GM21737 (cell line): ENCODE results near the gene C5orf46.
"Not testable (repeated sequence)": the region's sequence is repeated elsewhere in the genome, so short reads cannot be mapped to it uniquely, and the experiment has no call there.

ENCODE experiments used
- ATAC-seq: cut with Tn5 transposase; IDR thresholded peaks from one replicate; pipeline ENCODE4 v1.9.1; 2021; ENCODE audit warnings: mild to moderate bottlenecking, moderate library complexity; ENCODE audit not compliant: unreplicated experiment

The C5orf46 gene

DNA sequence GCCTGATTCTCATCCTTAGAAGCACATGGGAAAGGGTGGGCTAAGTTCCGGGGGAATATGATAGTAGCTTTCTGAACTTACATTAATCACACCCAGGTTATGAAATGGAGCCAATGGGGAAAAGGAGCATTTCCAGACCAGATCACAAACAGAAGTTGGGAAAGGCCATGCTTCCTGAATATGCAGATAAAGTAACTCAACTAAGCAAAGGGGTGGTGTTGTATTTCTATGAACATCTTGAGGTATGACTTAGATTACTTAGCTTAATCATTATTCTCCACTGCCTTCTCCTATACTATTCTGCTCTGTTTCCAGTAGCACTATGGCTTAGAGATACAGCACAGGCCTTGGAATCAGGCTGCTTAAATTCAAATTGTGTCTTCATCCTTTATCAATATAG lies 10.5 kb downstream of the C5orf46 start:
- ATAC-seq = no peak

GRCh38 chr5:147893820-147894219 lies 12.5 kb downstream of the C5orf46 start:
- ATAC-seq = no peak

DNA sequence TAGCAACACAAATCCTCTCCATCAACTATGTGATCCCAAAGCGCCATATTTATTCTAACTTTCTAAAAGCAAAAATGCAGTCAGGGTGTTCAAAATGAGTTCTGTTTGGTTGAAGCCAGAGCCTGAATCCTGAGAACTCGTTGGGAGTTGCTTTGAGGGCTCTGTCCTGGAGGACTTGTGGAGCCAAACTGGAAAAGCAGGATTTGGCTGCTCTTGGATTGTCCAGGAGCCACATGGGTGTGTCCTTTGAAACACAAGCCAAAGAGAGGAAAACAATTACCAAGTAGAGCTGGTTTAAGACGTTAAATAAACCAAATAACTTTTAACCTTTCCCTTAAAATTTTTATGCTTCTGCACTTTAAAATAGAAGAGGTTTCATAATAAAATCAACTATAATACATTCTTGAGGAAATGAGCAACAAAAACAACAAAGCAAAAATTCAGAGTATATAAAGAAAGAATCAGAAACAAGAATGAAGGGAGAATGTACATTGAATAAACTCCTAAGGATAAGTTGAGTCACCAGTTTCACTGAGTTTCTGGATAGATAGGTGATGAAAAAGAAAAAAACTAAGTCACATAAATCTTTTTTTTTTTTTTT lies 13.5 kb downstream of the C5orf46 start:
- no peak for ATAC-seq

- no peak for ATAC-seq
Measured at GRCh38 chr5:147887930-147888329, 18.4 kb downstream of the C5orf46 start.

GRCh38 chr5:147887026-147887627 lies 19.2 kb downstream of the C5orf46 start:
- ATAC-seq = no peak

GRCh38 chr5:147882586-147883313 lies 23.6 kb downstream of the C5orf46 start:
- no peak for ATAC-seq

DNA sequence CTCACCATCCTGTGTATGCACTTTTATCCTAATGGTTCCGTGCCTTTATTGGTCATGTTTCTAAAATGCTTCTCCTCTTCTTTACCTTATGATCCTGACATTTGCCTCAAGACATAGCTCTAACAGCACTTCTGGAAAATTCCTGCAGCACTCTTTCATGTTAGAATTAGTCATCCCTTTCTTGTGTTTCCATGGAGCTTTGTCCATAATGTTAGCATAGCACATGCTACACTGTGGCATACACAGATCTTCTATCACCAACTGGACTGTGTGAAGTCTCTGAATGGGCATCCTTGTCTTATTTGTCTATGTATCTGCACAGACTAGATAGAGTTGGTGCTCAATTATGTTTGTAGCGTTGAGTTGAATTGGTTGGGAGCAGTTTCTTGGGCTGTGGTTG lies 25.9 kb downstream of the C5orf46 start:
- ATAC-seq = no peak

DNA sequence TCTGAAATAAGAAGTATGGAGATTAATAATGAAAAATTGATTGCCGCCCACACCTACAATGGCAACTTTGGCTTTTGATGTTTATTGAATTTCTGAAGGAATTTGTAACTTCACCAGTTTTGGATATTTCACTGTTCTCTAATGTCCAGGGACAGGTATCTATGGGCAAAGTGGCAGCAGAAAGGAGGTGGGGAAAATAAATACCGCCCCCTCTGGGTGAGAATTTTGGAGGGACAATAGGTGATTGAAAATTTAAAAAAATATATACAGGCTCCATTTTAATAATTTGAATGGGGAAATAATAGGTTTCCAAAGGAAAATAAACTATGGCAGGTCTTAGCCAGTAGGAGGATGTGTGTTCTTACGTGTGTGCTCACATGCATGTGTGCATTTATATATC lies 26.6 kb downstream of the C5orf46 start:
- ATAC-seq = no peak

GRCh38 chr5:147878066-147878759 lies 28.1 kb downstream of the C5orf46 start, which contains the start of gene SCGB3A2:
Gene SCGB3A2, plus strand, starts transcription at chr5:147878711. Its CDS starts 93 bp downstream, at chr5:147878804.
- ATAC-seq = no peak

- no peak for ATAC-seq
Measured at GRCh38 chr5:147876626-147877025, 29.7 kb downstream of the C5orf46 start.

- ATAC-seq = no peak
Measured at GRCh38 chr5:147876141-147876540, 30.2 kb downstream of the C5orf46 start.

DNA sequence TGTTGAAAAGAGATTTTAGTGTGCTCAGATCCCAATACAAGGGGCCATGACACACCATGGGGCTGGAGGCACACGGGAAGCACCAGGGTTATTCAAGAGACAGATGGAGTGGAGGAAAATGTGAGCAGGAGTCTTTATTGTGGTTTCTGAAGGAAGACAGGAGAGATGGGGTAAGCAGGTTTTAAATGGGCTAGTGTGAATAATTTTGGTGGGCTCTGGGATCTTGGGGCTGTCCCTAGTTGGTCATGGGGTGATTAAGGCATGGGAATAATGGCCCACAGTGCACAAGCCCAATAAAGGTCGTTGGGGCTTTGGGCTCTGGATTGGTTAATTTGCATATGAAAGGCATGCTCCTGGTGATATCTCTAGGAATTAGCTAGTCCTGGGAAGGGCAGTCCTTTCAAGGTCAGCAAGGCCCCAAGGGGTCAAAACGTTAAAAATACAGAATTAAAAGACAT lies 31.4 kb downstream of the C5orf46 start:
- ATAC-seq = no peak

DNA sequence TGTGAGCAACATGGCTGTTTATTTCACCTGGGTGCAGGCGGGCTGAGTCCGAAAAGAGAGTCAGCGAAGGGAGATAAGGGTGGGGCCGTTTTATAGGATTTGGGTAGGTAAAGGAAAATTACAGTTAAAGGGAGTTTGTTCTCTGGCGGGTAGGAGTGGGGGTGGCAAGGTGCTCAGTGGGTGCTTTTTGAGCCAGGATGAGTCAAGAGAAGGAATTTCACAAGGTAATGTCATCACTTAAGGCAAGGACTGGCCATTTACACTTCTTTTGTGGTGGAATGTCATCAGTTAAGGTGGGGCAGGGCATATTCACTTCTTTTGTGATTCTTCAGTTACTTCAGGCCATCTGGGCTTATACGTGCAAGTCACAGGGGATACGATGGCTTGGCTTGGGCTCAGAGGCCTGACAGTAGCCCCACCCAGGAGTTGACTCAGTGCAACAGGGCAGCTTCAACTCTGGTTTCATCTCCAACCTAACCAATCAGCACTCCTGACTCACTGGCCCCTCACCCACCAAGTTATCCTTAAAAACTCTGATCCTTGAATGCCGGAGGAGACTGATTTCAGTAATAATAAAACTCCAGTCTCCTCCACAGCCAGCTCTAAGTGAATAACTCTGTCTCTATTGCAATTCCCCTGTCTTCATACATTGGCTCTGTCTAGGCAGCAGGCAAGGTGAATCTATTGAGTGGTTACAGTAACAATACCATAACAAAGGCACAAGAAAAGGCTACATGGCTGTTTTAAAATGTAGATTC lies 32.0 kb downstream of the C5orf46 start:
- not testable (repeated sequence) for ATAC-seq

- not testable (repeated sequence) for ATAC-seq
Measured at GRCh38 chr5:147872744-147873435, 33.4 kb downstream of the C5orf46 start.

- ATAC-seq = not testable (repeated sequence)
Measured at GRCh38 chr5:147871980-147872549, 34.3 kb downstream of the C5orf46 start.

DNA sequence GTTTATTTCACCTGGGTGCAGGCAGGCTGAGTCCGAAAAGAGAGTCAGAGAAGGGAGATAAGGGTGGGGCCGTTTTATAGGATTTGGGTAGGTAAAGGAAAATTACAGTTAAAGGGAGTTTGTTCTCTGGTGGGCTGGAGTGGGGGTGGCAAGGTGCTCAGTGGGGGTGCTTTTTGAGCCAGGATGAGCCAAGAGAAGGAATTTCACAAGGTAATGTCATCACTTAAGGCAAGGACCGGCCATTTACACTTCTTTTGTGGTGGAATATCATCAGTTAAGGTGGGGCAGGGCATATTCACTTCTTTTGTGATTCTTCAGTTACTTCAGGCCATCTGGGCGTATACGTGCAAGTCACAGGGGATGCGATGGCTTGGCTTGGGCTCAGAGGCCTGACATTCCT lies 36.4 kb downstream of the C5orf46 start:
- ATAC-seq = not testable (repeated sequence)

DNA sequence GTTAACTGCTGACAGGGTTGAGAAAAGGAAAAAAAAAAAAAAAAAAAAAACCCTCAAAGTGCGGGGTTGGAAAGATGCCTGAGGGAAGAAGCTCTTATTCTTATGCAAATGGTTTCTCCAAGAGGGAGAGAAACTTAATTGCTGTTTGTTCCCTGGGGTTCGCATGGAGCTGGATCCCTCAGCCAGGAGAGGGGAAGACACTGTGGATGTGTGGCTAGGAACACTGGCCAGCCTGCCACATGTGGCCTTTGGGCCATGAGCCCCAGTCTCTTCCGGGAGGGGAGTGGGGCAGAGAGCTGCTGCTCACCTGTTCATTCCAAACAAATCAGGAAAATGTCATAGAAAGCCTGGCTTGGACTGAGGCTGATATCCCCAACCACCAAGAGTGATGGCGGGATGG lies 37.2 kb downstream of the C5orf46 start:
- no peak for ATAC-seq

DNA sequence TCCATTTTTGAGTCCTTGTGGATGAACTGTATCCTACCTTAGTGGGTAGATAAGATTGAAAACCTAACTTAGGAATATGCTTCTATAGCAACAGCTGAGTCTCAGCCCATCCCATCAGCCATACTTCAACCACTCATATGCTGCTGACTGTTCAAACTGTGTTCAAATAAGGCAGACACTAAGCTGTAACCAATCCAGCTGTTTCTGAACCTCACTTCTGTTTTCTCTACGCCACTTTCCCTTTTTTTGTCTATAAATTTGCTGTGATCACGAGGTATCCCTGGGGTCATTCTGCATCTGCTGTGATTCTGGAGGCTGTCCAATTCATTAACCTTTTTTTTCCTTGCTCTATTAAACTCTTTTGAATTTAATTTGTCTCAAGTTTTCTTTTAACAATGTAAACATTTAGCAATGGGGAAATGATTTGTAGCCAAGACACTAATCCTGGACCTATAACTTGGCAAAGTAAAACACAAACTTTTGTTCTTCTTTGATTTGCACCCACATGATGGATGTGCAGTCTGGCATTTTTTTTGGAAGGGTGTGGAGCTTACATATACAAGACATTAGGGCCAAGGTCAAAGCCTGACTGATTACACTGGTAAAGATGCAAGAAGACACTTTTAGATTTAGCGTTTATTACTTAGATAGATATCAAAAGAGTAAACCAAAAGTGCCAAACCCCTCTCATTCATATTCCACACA lies 42.7 kb downstream of the C5orf46 start:
- no peak for ATAC-seq

- ATAC-seq = no peak
Measured at GRCh38 chr5:147860641-147861025, 45.7 kb downstream of the C5orf46 start.
